Right lung (tissue), 5 donors: Measurements from ENCODE around the gene ZFAND2A. TPM values are rescaled to one million over a fixed set of nuclear protein-coding genes. Genes with fewer than 3 reads are reported as not detected.
A peak's percentile ranks its signal among the peaks of the same experiment; 100 is the strongest.
"Not testable (repeated sequence)": the region's sequence is repeated elsewhere in the genome, so short reads cannot be mapped to it uniquely, and the experiment has no call there.

ENCODE experiments used
- DNase-seq, 2 donors: peaks; one replicate each; pipeline ENCODE4 v3.0.0-alpha.2; 2013
- polyA plus RNA-seq, 5 donors: library from polyadenylated mRNA; unstranded; fragments of 120-200 nt; gene quantifications; one replicate each; pipeline versions ENCODE4 v1.2.1 to v1.2.3, GENCODE V29; 2013; ENCODE audit warnings: inconsistent platforms in 1 of 5, low replicate concordance in 1 of 5; ENCODE audit not compliant: insufficient read length in 5 of 5, insufficient read depth in 1 of 5

ZFAND2A gene
- polyA plus RNA-seq, 5 donors: 18.0 to 28.5 (median 21.9) TPM

DNA sequence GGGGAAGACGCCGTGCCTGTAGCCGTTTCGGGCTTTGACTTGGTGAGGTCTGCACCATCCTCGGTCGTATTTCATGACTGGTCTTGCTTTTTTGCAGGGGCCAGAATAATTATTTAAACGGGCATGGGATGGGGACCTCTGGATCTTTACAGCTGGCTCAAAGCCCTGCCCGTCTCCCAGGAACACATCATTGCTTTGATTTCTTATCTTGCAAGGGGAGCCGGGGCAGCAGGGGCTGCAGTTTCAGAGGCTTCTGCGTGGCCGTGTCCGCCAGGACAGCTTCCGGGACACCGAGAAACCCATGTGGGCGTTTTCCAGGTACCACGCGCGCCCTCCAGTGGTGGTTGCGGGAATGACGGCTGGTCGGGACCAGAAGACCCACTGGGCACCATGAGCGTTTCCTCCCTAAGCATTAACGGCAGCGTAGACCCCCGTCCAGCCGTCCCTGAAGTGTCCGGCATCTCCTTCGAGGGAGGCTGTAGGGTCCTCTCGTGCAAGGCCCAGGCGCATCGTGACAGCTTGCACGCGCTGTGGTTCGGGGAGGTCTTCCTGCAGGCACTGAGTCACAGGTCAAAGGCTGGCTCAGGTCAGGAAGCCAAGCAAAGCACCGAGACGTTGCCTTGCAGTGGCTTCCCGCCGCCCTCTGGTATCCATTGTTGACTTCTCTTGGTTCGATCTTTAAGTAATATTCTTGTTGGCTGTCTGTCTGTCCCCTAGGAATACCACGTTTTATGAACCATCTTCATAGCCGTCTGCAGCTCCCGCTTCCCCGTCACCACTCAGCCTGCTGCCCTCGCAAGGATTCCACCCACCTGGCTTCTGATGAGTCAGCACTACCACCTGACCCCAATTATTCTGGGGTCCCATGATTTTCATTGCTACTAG, 16.2 kb upstream of the ZFAND2A start:
- DNase-seq: no peak

GRCh38 chr7:1175597-1175966, 15.6 kb upstream of the ZFAND2A start:
- no peak for DNase-seq

- DNase-seq: no peak
These were observed 15.0 kb upstream of the ZFAND2A start for GRCh38 chr7:1174881-1175596.

DNA sequence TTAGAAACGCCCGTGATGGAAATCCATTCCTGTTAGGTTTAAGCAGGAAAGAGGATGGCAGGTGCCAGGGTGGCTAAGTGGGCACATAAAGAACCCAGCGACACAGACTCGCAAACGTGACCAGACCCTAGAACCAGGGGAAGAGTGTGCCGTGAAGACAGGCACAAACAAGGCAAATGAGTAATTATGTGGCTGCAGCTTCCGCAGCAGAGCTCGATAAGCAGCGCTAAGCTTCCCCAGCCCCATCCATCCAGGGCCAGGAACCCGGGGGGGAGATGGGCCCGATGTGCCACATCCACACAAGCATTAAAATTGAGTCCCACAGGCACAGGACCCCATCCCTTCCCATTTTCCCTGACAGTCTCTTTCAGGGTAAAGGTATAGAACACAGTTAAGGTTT, 14.0 kb upstream of the ZFAND2A start:
- DNase-seq: no peak

DNA sequence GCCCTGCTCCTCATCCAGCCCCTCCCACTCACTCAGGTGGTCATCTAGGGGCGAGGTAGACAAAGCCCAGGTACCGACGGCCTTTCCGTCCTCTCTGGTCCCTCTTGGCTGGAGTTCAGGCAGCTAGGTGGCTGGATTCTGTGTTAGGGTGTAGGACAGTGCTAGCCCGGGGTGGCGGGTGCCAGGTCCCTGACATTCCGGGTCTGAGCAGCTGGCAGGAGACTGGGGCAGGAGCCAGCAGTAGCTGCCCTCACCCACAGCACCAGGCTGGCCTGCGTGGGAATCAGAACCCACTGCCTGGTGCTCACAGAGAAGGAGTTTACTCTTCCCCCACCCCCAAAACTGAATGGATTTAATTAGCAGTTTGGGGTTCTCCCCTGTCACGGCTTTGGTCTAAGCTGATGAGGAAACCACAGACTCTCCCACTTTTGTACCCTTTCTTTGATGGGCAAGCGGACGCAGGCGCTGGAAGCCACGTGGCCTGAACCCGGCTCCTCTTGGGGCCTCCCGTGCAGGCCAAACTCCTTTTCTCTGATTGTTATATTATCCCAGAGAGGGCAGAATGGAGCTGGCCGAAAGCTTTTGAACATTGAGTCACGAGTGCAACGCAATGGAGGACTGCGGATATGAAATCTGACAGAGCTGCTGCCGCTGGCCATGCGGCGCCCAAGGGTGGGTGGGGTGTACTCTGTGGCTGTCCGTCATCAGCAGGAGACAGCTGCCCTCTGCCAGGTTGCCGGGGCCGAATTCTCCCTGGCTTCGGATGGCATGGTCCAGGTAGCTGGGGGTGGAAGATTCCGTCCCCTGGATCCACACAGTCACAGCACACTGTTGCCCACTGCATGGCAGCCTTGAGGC, 12.9 kb upstream of the ZFAND2A start:
- no peak for DNase-seq

GRCh38 chr7:1171516-1171915, 11.5 kb upstream of the ZFAND2A start:
- DNase-seq: not testable (repeated sequence)

DNA sequence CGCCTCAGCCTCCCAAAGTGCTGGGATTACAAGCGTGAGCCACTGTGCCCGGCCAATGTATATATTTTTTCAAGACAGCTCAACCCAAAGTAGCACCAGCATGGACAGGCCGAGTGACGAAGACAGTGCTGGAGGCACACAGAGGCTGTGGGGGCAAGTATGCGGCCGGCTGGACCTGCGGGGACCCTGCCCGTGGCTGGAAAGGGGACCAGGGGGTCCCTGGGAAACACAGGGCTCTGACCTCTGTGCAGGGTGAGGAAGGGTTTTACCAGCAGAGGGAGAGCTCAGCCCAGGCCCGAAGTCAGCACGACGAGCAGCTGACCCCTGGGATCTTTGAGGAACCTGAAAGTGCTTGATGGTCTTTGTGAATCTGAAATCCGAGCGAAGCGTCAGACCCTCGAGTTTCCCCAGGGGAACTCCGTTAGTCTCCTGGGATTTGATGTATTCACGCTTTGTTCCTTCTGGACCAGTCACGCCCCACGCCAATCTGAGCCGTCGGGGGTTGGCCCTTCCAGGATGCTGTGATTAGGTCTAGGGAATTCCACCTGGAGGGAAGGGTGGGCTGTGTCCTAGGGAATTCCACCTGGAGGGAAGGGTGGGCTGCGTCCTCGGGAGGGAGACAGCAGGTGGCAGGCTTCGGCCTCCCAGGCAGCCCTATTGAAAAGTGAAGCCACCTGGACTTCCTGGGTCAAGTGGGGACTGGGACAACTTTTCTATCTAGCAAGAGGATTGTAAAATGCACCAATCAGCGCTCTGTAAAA, 10.9 kb upstream of the ZFAND2A start:
- DNase-seq: no peak

- DNase-seq: peak; percentile 39 to 68
These were observed 9.7 kb upstream of the ZFAND2A start for GRCh38 chr7:1169409-1170368.

- no peak for DNase-seq
These were observed 8.4 kb upstream of the ZFAND2A start for GRCh38 chr7:1168422-1168821.

DNA sequence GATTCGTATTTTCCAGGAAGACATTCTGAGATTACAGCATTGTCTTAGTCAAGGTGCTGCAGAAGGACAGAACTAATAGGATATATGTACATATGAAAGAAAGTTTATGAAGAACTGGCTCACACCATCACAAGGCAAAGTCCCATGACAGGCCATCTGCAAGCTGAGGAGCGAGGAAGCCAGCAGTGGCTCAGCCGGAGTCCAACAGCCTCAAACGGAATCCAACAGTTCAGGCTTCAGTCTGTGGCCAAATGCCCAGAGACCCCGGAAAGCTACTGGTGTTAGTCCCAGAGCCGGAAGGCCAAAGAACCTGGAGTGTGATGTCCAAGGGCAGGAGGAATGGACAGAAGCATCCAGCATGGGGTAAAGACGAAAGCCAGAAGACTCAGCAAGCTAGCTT, 4.4 kb upstream of the ZFAND2A start:
- DNase-seq: no peak

DNA sequence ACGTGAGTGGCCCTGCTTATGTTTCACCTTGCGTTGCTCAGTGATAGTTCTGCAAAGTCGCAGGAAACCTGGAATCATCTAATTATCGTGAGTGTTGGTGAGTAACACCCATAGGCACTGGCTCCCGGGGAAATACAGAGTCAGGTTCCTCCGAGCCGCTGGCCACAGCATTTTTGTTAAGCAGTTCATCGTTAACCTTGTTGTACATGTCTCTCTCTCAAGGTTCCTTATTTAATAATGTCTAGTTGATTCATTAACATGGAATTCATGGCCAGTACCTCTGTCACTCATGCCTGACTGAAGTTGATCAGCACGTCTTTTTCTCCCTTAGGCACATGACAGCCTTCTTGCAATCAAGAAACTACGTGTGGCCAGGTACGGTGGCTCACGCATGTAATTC, 3.1 kb upstream of the ZFAND2A start:
- DNase-seq: no peak

GRCh38 chr7:1160670-1161021, 650 bp upstream of the ZFAND2A start:
- no peak for DNase-seq

- DNase-seq: not testable (repeated sequence)
These were observed 765 bp downstream of the ZFAND2A start for GRCh38 chr7:1159231-1159630.

- DNase-seq: no peak
These were observed 1.5 kb downstream of the ZFAND2A start for GRCh38 chr7:1158203-1159126.

GRCh38 chr7:1156782-1157535, 3.0 kb downstream of the ZFAND2A start:
- DNase-seq: no peak

GRCh38 chr7:1155818-1156781, 3.9 kb downstream of the ZFAND2A start:
- DNase-seq: not testable (repeated sequence)

DNA sequence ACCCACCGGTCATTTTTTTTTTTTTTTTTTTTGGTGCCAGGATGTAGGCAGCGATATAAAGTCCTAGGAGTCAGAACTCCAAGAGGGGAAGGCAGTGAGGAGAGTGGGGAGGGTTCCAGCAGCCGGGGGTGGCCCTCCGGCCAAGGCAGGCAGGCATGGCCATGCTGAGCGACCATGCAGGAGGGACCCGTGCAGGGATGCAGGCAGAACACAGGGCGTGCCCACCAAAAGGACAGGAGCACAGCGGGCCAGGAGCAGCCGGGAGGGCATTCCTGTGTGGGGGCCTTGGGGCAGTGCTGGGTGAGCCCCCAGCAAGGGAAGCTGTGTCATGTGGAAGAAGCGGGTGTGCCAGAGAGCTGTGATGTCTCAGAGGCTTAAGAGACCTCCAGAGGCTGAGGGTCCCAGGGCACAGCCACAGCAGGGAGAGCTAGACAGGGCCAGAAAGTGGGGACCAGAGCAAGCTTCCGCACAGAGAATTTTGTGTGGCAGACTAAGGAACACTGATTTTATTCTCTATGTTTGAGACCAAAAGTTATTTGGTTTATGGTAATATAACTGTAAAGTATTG, 5.7 kb downstream of the ZFAND2A start:
- no peak for DNase-seq
